Stimulated activated CD4-positive, alpha-beta T cell treated with anti-CD3 and anti-CD28 coated beads, Interleukin-12 subunit alpha, Interleukin-12 subunit beta, amount 100 ng/mL, for 24 hours (primary cell): ENCODE measurements around the gene RHBDL3.

Experiments
- DNase-seq, 2 experiments: peaks; one replicate each; pipeline ENCODE4 v3.0.0-alpha.2; 2020; ENCODE audit warnings: low read depth in 2 of 2

Gene RHBDL3

DNA sequence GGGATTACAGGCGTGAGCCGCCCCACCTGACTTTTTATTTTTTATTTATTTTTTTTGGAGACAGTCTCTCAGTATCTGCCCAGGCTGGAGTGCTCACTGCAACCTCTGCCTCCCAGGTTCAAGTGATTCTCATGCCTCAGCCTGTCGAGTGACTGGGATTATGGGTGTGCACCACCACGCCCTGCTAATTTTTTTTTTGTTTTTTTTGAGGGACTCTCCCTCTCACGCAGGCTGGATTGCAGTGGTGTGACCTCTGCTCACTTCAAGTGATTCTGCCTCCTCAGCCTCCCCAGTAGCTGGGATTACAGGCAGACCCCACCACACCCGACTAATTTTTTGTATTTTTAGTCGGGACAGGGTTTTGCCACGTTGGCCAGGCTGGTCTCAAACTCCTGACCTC lies 92.0 kb downstream of the RHBDL3 start:
- DNase-seq: no peak

GRCh38 chr17:32361270-32361669 lies 95.6 kb downstream of the RHBDL3 start:
- no peak for DNase-seq

DNA sequence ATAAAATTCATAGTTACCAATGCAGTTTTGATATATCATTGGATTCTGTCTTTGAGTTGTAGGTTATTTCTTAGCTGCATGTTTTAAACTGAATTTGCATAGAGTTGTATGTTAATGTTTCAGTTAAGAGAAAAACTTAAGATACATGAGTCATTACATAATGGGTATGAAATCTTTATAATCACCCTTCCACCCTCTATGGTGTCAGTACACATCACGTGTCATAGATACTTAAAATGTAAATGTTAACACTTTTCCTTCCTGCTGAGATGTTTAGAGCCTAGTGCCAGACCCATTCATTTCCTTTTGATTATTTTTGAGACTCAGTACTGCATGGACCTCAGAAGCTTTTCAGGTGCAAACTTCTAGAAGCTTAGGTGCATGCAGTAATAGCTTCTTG lies 104.8 kb downstream of the RHBDL3 start:
- no peak for DNase-seq
